Cardiac septum (tissue), 1 donor: ENCODE results near the gene LGALS9. TPM values are rescaled to one million over a fixed set of nuclear protein-coding genes. Genes with fewer than 3 reads are reported as not detected.
"Not testable (repeated sequence)": the region's sequence is repeated elsewhere in the genome, so short reads cannot be mapped to it uniquely, and the experiment has no call there.

ENCODE experiments used
- DNase-seq: peaks from one replicate; pipeline ENCODE4 v3.0.0-alpha.2; 2020; ENCODE audit warnings: low spot score
- intact Hi-C: fragments of 100-400 bp; cut with DNase I; formaldehyde crosslinking; loops from one replicate; pipeline ENCODE4 v1.14.0; 2022
- total RNA-seq: library from RNA; stranded (reverse); fragmentation: NEBNext Ultra II Directional; extraction: Animal tissue kit (Norgen Biotek cat#: 25700); gene quantifications from one replicate; pipeline ENCODE4 v1.2.1, GENCODE V29; 2021
- donor health status: DM: no; HTN: no; CAD: no.

LGALS9 gene
- total RNA-seq, 1 donor from 2014 or later: 20.1 TPM

GRCh38 chr17:27666831-27667560 is 36.0 kb downstream of the LGALS9 start:
- intact Hi-C loops: no loop called here
- DNase-seq: peak; percentile 50

- intact Hi-C loops: no loop called here
These were observed 36.9 kb downstream of the LGALS9 start for GRCh38 chr17:27667656-27668487.

GRCh38 chr17:27668488-27668823 is 37.5 kb downstream of the LGALS9 start:
- intact Hi-C loops: no loop called here
- peak; percentile 66 for DNase-seq

More at GRCh38 chr17:27667656-27668487, 36.9 kb downstream of the LGALS9 start:
- peak; percentile 63 for DNase-seq

- DNase-seq: peak; percentile 51
- intact Hi-C loops: no loop called here
These were observed 38.1 kb downstream of the LGALS9 start for GRCh38 chr17:27669136-27669535.

- intact Hi-C loops: no loop called here
These were observed 38.9 kb downstream of the LGALS9 start for GRCh38 chr17:27669850-27670249.

GRCh38 chr17:27670791-27671590 is 40.0 kb downstream of the LGALS9 start:
- intact Hi-C loops: no loop called here
- peak; percentile 56 for DNase-seq

More at GRCh38 chr17:27669850-27670249, 38.9 kb downstream of the LGALS9 start:
- peak; percentile 71 for DNase-seq

- DNase-seq: peak; percentile 55
- intact Hi-C loops: no loop called here
These were observed 40.6 kb downstream of the LGALS9 start for GRCh38 chr17:27671591-27671910.

- DNase-seq: peak; percentile 43
- intact Hi-C loops: not testable (repeated sequence)
These were observed 41.0 kb downstream of the LGALS9 start for GRCh38 chr17:27671977-27672480.

- intact Hi-C loops: no loop called here
- DNase-seq: peak; percentile 62
These were observed 43.3 kb downstream of the LGALS9 start for GRCh38 chr17:27674335-27674734.

- no peak for DNase-seq
- intact Hi-C loops: no loop called here
These were observed 46.2 kb downstream of the LGALS9 start for GRCh38 chr17:27677191-27677590.

- DNase-seq, intact Hi-C loops: not testable (repeated sequence)
These were observed 55.3 kb downstream of the LGALS9 start for GRCh38 chr17:27686322-27686721.

- intact Hi-C loops: no loop called here
- DNase-seq: no peak
These were observed 59.9 kb downstream of the LGALS9 start for GRCh38 chr17:27690882-27691281.

- DNase-seq, intact Hi-C loops: not testable (repeated sequence)
These were observed 64.3 kb downstream of the LGALS9 start for GRCh38 chr17:27695254-27695814.

Other genes with a start within 250 kb of the LGALS9 start
- gene KSR1, start 174.7 kb upstream of the LGALS9 start, total RNA-seq: 13.6 TPM
- 0.16 TPM for gene NOS2, start 169.3 kb downstream of the LGALS9 start, total RNA-seq